HepG2 (cell line): Measurements from ENCODE around the gene ABCF1. TPM values are rescaled to one million over a fixed set of nuclear protein-coding genes. Genes with fewer than 3 reads are reported as not detected.

Experiments used
- ETV5 ChIP-seq: IDR thresholded peaks from 2 replicates; pipeline ENCODE4 v1.6.1; 2018; ENCODE audit warnings: missing biosample characterization, missing genetic modification reagents, inconsistent platforms, borderline replicate concordance
- HHEX ChIP-seq: IDR thresholded peaks from 2 replicates; pipeline ENCODE4 v1.6.1; 2016; ENCODE audit warnings: control low read depth
- HMG20A ChIP-seq: IDR thresholded peaks from 2 replicates; pipeline ENCODE4 v1.6.1; 2016; ENCODE audit warnings: borderline replicate concordance
- ONECUT2 ChIP-seq: sonication (generic); formaldehyde crosslinking; IDR thresholded peaks from 2 replicates; pipeline ENCODE4 v1.4.0; 2020; ENCODE audit warnings: missing genetic modification reagents
- RFXAP ChIP-seq: sonication (generic); formaldehyde crosslinking; IDR thresholded peaks from 2 replicates; pipeline ENCODE4 v1.4.0; 2020; ENCODE audit warnings: missing genetic modification reagents, borderline replicate concordance
- SOX6 ChIP-seq, 2 experiments: fragments of 450-650 bp in 1 of 2; sonication (generic) in 1 of 2; formaldehyde crosslinking in 1 of 2; IDR thresholded peaks; 2 replicates each; pipeline versions ENCODE4 v1.4.0 to v1.6.1; 2017 to 2020; ENCODE audit warnings: antibody characterized with exemption in 1 of 2, mild to moderate bottlenecking in 1 of 2, missing genetic modification reagents in 1 of 2
- YEATS4 ChIP-seq: sonication (generic); formaldehyde crosslinking; IDR thresholded peaks from 2 replicates; pipeline ENCODE4 v1.4.0; 2020; ENCODE audit warnings: missing genetic modification reagents, borderline replicate concordance
- ZNF121 ChIP-seq: sonication (generic); formaldehyde crosslinking; IDR thresholded peaks from 2 replicates; pipeline ENCODE4 v1.5.0; 2020; ENCODE audit warnings: mild to moderate bottlenecking, missing genetic modification reagents
- ZNF142 ChIP-seq: sonication (generic); formaldehyde crosslinking; IDR thresholded peaks from 2 replicates; pipeline ENCODE4 v1.4.0; 2020; ENCODE audit warnings: missing genetic modification reagents
- ZNF264 ChIP-seq: sonication (generic); formaldehyde crosslinking; IDR thresholded peaks from 2 replicates; pipeline ENCODE4 v1.4.0; 2020; ENCODE audit warnings: missing genetic modification reagents
- ZNF644 ChIP-seq: IDR thresholded peaks from 2 replicates; pipeline ENCODE4 v1.6.1; 2016; ENCODE audit warnings: low read depth
- ZNF670 ChIP-seq: sonication (generic); formaldehyde crosslinking; IDR thresholded peaks from 2 replicates; pipeline ENCODE4 v1.8.0; 2022; ENCODE audit warnings: mild to moderate bottlenecking, missing genetic modification reagents, borderline replicate concordance
- ZNF770 ChIP-seq: sonication (generic); formaldehyde crosslinking; IDR thresholded peaks from 2 replicates; pipeline ENCODE4 v1.5.0; 2020; ENCODE audit warnings: mild to moderate bottlenecking, missing genetic modification reagents
- polyA plus RNA-seq, 8 experiments: library from polyadenylated mRNA; depleted of rRNA in 3 of 8; stranded (reverse) in 7 of 8; unstranded in 1 of 8; fragments of >200 nt; fragmentation: Illumina TruSeq in 4 of 8; extraction: Trizol in 4 of 8; gene quantifications; 2 replicates each; pipeline versions ENCODE4 v1.2.1 to v1.2.3, GENCODE V29; 2011 to 2016; ENCODE audit warnings: low read depth in 4 of 8, missing spikeins in 1 of 8, mixed read lengths in 1 of 8; ENCODE audit not compliant: insufficient read depth in 1 of 8
- total RNA-seq, 5 experiments: library from RNA; depleted of rRNA; stranded (reverse); fragments of >200 nt; fragmentation: Illumina TruSeq; extraction: Trizol; gene quantifications; 2 replicates each; pipeline ENCODE4 v1.2.3, GENCODE V29; 2016; ENCODE audit warnings: low read depth in 1 of 5
- TF ChIP-seq, protein P1 (sequence below): IDR thresholded peaks from 2 replicates; pipeline ENCODE4 v1.4.0; 2020; ENCODE audit warnings: mild to moderate bottlenecking, missing genetic modification reagents
- TF ChIP-seq, protein P2 (sequence below): IDR thresholded peaks from 2 replicates; pipeline ENCODE4 v1.6.1; 2016; ENCODE audit warnings: mild to moderate bottlenecking

ABCF1 gene
- total and polyA plus RNA-seq, 2 of the 13 experiments (the other 11 are each of a cell fraction or from before 2014, with no cell fraction given): 25.4 to 98.9 TPM

DNA sequence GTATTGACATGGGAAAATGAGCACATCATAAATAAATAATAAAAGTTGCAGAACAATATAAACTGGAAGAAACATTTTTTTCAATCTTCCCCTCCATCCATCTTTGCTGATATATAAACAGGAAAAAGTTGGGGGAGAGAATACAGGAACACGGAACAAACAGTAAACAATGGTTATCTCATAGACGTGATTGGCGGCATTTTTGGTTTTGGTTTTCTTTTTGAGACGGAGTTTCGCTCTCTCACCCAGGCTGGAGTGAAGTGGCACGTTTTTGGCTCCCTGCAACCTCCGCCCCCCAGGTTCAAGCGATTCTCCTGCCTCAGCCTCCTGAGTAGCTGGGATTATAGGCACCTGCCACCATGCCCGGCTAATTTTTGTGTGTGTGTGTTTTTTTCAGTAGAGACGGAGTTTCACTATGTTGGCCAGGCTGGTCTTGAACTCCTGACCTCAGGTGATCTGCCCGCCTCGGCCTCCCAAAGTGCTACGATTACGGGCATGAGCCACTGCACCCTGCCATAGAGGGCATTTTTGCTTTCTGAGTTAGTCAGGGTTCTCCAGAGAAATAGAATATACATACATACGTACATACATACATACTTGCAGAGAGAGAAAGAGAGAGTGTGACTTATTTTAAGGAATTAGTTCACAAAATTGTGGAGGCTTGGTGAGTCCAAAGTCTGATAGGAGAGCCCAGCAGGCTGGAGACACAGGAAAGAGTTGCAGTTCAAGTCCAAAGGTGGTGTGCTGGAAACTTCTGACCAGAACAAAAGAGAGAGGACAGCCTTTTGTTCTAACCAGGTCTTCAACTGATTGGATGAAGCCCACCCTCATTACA is 37.6 kb upstream of the ABCF1 start (continued):
- TF ChIP-seq ZNF142 (no peak), RFXAP (CRISPR knock-in tag) (0 out of 2 replicates have a peak, but pooled peaks have one; percentile 35), ZNF670 (CRISPR knock-in tag) (no peak), YEATS4 (CRISPR knock-in tag) (peak; percentile 39; the same call in 1 of the 2 replicates), ZNF644 (CRISPR knock-in tag) (0 out of 2 replicates have a peak, but pooled peaks have one; percentile 53), HHEX (CRISPR knock-in tag) (no peak), ONECUT2 (no peak), ZNF264 (CRISPR knock-in tag) (peak; percentile 52; the same call in 1 of the 2 replicates), ZNF121 (CRISPR knock-in tag) (no peak; the same call in 1 of the 2 replicates), ZNF770 (CRISPR knock-in tag) (0 out of 2 replicates have a peak, but pooled peaks have one; percentile 17), SOX6 (IDR thresholded peaks at IDR 0.05) (no peak), SOX6 (CRISPR knock-in tag; IDR thresholded peaks at IDR 0.05) (peak; percentile 91), HMG20A (CRISPR knock-in tag) (peak; percentile 25; the same call in 1 of the 2 replicates), ETV5 (CRISPR knock-in tag) (peak; percentile 40; the same call in 1 of the 2 replicates)
- TF ChIP-seq, protein P1, sequence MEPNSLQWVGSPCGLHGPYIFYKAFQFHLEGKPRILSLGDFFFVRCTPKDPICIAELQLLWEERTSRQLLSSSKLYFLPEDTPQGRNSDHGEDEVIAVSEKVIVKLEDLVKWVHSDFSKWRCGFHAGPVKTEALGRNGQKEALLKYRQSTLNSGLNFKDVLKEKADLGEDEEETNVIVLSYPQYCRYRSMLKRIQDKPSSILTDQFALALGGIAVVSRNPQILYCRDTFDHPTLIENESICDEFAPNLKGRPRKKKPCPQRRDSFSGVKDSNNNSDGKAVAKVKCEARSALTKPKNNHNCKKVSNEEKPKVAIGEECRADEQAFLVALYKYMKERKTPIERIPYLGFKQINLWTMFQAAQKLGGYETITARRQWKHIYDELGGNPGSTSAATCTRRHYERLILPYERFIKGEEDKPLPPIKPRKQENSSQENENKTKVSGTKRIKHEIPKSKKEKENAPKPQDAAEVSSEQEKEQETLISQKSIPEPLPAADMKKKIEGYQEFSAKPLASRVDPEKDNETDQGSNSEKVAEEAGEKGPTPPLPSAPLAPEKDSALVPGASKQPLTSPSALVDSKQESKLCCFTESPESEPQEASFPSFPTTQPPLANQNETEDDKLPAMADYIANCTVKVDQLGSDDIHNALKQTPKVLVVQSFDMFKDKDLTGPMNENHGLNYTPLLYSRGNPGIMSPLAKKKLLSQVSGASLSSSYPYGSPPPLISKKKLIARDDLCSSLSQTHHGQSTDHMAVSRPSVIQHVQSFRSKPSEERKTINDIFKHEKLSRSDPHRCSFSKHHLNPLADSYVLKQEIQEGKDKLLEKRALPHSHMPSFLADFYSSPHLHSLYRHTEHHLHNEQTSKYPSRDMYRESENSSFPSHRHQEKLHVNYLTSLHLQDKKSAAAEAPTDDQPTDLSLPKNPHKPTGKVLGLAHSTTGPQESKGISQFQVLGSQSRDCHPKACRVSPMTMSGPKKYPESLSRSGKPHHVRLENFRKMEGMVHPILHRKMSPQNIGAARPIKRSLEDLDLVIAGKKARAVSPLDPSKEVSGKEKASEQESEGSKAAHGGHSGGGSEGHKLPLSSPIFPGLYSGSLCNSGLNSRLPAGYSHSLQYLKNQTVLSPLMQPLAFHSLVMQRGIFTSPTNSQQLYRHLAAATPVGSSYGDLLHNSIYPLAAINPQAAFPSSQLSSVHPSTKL (CRISPR knock-in tag): peak; percentile 35; the same call in 1 of the 2 replicates
- TF ChIP-seq, protein P2, sequence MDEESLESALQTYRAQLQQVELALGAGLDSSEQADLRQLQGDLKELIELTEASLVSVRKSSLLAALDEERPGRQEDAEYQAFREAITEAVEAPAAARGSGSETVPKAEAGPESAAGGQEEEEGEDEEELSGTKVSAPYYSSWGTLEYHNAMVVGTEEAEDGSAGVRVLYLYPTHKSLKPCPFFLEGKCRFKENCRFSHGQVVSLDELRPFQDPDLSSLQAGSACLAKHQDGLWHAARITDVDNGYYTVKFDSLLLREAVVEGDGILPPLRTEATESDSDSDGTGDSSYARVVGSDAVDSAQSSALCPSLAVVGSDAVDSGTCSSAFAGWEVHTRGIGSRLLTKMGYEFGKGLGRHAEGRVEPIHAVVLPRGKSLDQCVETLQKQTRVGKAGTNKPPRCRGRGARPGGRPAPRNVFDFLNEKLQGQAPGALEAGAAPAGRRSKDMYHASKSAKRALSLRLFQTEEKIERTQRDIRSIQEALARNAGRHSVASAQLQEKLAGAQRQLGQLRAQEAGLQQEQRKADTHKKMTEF (CRISPR knock-in tag): 0 out of 2 replicates have a peak, but pooled peaks have one; percentile 30
